GM12873 (cell line): Measurements from ENCODE around the gene CNR2.

ENCODE experiments used
- TF ChIP-seq, protein P1 (sequence below): IDR thresholded peaks from 2 replicates; pipeline ENCODE4 v1.5.1; 2012; ENCODE audit warnings: low read depth, mild to moderate bottlenecking, moderate library complexity, low read length, control low read depth; ENCODE audit not compliant: insufficient read depth; ENCODE audit errors: missing control alignments

CNR2 gene

DNA sequence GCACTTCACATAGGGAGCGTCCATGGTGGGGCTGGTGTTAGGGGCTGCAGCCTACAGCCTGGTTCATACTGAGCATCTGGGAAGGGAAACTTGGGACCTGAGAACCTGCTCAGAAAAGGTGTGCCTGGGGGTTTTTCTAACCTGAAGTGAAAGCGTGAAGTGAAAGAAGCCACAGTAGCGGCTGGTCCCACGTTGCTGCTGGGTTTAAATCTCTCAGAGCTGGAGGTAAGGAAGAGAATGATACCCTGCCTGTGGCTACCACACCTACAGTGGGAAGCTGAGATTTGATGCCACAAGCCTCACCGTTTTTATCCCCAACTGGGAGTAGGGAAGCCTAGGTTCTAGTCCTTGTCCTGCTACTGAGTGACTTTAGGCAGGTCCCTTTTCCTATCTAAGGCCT is 24.1 kb downstream of the CNR2 start:
- TF ChIP-seq, protein P1, sequence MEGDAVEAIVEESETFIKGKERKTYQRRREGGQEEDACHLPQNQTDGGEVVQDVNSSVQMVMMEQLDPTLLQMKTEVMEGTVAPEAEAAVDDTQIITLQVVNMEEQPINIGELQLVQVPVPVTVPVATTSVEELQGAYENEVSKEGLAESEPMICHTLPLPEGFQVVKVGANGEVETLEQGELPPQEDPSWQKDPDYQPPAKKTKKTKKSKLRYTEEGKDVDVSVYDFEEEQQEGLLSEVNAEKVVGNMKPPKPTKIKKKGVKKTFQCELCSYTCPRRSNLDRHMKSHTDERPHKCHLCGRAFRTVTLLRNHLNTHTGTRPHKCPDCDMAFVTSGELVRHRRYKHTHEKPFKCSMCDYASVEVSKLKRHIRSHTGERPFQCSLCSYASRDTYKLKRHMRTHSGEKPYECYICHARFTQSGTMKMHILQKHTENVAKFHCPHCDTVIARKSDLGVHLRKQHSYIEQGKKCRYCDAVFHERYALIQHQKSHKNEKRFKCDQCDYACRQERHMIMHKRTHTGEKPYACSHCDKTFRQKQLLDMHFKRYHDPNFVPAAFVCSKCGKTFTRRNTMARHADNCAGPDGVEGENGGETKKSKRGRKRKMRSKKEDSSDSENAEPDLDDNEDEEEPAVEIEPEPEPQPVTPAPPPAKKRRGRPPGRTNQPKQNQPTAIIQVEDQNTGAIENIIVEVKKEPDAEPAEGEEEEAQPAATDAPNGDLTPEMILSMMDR = no peak

DNA sequence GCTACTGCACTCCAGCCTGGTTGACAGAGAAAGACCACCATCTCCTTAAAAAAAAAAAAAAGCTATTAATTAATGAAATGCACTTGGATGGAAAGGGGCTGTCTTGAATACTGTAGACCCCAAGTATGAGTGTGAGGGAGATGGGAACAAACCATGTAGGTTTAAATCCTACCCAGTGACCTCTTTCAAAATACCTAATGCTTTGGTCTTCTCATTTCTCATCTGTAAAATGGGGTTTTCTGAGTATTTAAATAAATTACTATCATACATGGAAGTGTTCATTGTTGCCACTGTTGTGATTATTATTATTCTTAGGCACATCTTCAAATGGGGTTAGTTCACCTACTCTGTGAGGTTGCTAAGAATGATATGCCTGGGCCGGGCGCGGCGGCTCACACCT is 27.9 kb downstream of the CNR2 start:
- TF ChIP-seq, protein P1 = no peak

DNA sequence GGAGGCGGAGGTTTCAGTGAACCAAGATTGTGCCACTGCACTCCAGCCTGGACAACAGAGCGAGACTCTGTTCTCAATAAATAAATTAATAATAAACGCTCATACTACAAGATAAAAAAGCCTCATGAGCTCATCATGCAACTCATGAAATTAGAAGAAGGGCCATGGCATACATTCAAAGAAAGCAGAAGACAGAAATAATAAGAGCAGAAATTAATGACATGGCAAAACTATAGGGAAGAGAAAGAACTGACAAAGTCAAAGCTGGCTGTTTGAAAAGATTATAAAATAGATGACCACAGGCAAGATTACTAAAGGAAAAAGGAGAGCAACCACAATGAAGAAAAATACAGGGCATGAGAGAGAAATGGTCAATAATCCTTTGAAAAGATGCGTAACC is 30.4 kb downstream of the CNR2 start:
- TF ChIP-seq, protein P1 = no peak

DNA sequence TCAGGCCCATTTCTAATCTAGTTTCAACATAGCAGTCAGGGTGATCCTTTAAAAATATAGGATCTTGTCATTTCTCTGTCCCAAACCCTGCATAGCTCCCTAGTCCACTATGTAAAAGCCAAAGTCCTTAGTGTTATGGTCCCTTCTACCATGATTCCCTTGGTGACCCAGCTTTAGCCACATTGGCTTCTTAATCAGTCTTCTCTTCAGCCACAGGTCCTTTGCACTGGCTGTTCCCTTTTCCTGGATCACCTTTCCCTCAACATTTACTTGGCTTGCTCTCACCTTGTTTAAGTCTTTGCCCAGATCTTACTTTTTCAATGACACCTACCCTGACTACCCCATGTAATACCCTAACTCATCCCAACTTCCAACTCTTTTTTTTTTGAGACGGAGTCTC is 33.4 kb downstream of the CNR2 start:
- TF ChIP-seq, protein P1 = no peak

DNA sequence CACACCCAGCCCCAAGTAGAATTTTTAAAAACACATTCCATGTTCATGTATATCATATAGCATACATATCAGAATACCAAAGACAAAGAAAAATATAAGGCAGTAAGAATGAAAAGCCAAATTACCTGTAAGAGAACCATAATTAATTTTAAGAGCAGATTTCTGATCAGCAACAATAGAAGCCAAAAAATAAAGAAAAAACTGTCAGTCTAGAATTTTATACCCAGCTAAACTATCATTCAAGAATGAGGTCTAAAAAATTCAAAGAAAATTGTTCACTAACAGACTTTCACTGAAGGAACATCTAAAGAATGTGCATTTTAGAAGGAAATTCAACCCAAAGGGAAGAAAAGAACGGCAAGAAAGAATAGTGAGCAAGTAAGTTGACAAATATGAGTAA is 34.5 kb downstream of the CNR2 start:
- TF ChIP-seq, protein P1 = no peak

DNA sequence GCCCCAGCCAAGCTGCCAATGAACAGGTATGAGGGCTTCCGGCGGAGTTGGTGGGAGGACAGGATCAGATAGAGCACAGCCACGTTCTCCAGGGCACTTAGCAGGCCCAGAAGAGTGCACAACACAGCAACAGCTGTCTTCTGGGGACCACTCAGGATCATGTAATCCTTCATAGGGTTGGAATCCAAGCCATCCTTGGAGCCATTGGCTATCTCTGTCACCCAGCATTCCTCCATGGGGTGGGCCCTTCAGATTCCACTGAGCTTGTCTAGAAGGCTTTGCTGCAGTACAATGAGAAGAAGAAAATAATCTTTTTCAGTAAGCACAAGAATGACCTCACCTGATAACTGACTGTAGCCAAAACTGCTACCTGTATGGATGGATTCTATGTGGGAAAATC is 37.8 kb downstream of the CNR2 start:
- TF ChIP-seq, protein P1 = no peak

DNA sequence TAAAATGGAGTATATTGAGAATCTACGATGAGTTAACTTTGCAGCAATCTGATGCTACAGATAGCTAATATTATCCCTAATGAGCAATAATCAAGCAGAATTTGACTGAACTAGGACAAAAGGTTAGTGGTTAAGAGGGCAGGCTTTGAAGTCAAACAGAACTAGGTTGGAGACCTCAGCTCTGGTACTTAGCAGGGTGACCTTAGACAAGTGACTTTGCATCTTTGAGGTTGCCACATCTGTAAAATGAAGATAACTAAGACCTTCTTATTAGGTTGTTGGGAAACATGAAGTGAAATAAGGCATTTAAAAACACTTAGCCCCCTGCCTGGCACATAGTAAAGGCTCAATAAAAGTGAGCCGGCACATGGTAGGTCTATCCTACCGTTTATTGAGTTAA is 40.7 kb downstream of the CNR2 start:
- TF ChIP-seq, protein P1 = no peak

DNA sequence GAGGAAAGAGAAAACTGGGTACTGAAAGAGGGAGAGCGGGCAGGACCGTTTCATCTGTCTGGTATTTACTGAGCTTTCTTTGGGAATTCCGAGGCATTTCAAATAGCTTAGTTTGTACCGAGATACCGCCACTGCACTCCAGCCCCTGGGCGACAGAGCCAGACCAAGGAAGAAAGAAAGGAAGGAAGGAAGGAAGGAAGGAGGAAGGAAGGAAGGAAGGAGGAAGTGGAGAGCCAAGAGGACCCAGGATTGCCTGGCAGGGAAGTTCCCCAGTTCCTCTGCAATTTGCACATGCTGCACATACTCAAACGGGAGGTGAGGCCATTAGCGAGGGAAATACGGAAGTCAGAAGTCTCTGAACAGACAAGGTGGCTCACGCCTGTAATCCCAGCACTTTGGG is 44.1 kb downstream of the CNR2 start:
- TF ChIP-seq, protein P1 = no peak
